Esophagus squamous epithelium (tissue), 4 donors: ENCODE results near the gene PPP2R3A.

Source experiments
- POLR2A ChIP-seq, 4 donors: fragments of 450-650 bp; IDR thresholded peaks; one replicate each; pipeline ENCODE4 v1.6.1; 2017; ENCODE audit warnings: antibody characterized with exemption in 4 of 4, mild to moderate bottlenecking in 4 of 4, moderate library complexity in 3 of 4
- TF ChIP-seq, protein P1 (sequence below), 6 experiments: fragments of 450-650 bp in 4 of 6; fragments of 200-600 bp in 2 of 6; sonication (generic) in 2 of 6; IDR thresholded peaks; one replicate each; pipeline ENCODE4 v1.5.1; 2016 to 2019; ENCODE audit warnings: antibody characterized with exemption in 6 of 6, mild to moderate bottlenecking in 4 of 6, moderate library complexity in 4 of 6

DNA sequence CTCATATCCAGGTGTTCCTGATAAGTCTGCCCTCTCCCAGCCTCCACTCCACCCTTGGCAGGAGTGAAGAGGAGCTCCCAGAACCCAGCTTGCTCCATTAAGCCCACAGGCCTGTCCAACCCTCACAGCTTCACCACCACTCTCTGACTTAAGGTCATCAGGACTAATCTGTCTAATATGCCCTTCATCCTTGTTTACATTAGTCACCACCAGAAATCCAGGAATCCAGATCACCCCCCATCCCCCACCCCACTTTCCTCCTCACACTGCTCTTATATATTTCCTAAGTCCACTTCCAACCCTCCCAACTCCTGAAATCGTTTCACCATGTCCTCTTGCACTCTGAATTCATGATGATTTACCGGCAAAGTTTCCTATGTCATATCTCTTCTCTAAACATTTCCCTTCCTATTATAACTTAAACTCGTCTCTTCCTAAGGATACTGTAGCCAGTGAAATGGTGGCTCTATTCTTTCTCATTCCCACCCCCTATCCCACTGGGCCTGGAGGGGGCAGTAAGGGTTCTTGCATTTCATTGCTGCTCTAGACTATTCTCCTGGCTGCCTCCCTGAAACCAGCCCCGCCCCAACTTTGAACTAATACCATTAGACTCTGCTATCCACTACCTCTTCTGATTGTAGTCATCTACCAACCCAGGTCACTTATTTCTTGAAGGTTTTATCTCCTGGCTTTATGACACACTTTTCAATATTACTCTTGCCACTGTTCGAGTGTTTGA, 43.4 kb downstream of the PPP2R3A start:
- TF ChIP-seq, protein P1, sequence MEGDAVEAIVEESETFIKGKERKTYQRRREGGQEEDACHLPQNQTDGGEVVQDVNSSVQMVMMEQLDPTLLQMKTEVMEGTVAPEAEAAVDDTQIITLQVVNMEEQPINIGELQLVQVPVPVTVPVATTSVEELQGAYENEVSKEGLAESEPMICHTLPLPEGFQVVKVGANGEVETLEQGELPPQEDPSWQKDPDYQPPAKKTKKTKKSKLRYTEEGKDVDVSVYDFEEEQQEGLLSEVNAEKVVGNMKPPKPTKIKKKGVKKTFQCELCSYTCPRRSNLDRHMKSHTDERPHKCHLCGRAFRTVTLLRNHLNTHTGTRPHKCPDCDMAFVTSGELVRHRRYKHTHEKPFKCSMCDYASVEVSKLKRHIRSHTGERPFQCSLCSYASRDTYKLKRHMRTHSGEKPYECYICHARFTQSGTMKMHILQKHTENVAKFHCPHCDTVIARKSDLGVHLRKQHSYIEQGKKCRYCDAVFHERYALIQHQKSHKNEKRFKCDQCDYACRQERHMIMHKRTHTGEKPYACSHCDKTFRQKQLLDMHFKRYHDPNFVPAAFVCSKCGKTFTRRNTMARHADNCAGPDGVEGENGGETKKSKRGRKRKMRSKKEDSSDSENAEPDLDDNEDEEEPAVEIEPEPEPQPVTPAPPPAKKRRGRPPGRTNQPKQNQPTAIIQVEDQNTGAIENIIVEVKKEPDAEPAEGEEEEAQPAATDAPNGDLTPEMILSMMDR (IDR thresholded peaks at IDR 0.05) = no peak
- TF ChIP-seq POLR2A (IDR thresholded peaks at IDR 0.05) = no peak
